GM12878 (cell line): ENCODE results near the gene GNAT3.

ENCODE experiments used
- BMI1 ChIP-seq: fragments of 450-650 bp; IDR thresholded peaks from 2 replicates; pipeline ENCODE4 v1.6.1; 2016; ENCODE audit warnings: mild to moderate bottlenecking, moderate library complexity, borderline replicate concordance
- CTCF ChIP-seq, 3 experiments: IDR thresholded peaks in 2 of 3; conservative IDR thresholded peaks in 1 of 3; 2 replicates each; pipeline ENCODE4 v1.5.1; 2011; ENCODE audit warnings: low read depth in 3 of 3, low read length in 3 of 3, mild to moderate bottlenecking in 3 of 3, control low read depth in 2 of 3, moderate library complexity in 2 of 3, inconsistent platforms in 1 of 3, mixed read lengths in 1 of 3; ENCODE audit not compliant: control insufficient read depth in 2 of 3, insufficient read depth in 1 of 3; ENCODE audit errors: extremely low read depth in 1 of 3
- ESRRA ChIP-seq: IDR thresholded peaks from 2 replicates; pipeline ENCODE4 v1.6.1; 2012; ENCODE audit warnings: mild to moderate bottlenecking, low read length, improper control_type of control experiment
- IRF3 ChIP-seq: fragments of 450-650 bp; IDR thresholded peaks from 2 replicates; pipeline ENCODE4 v1.6.1; 2014; ENCODE audit warnings: mild to moderate bottlenecking
- JUND ChIP-seq: IDR thresholded peaks from 2 replicates; pipeline ENCODE4 v1.6.1; 2012; ENCODE audit warnings: low read depth, mild to moderate bottlenecking, low read length, improper control_type of control experiment, moderate library complexity
- POLR2A ChIP-seq: IDR thresholded peaks from 2 replicates; pipeline ENCODE4 v1.6.1; 2011; ENCODE audit warnings: low read depth, mild to moderate bottlenecking, low read length
- TAF1 ChIP-seq: IDR thresholded peaks from 2 replicates; pipeline ENCODE4 v1.6.1; 2011; ENCODE audit warnings: mild to moderate bottlenecking, low read depth, low read length, borderline replicate concordance
- ZBED1 ChIP-seq: IDR thresholded peaks from 2 replicates; pipeline ENCODE4 v1.6.1; 2016; ENCODE audit warnings: borderline replicate concordance
- ZNF24 ChIP-seq: fragments of 450-650 bp; IDR thresholded peaks from 2 replicates; pipeline ENCODE4 v1.6.1; 2017; ENCODE audit warnings: antibody characterized with exemption, mild to moderate bottlenecking

- TF ChIP-seq JUND (no peak), IRF3 (no peak), POLR2A (no peak), ESRRA (no peak), CTCF (IDR thresholded peaks at IDR 0.05 in 2 of 3, conservative IDR thresholded peaks at IDR 0.05 in 1 of 3; ENCODE audit: control insufficient read depth in 2 of 3, extremely low read depth in 1 of 3, insufficient read depth in 1 of 3, low read depth in 3 of 3, low read length in 3 of 3) (peak; percentile 25 to 53 (median 40); a peak in 4 of 6 replicates), TAF1 (no peak), ZBED1 (no peak), ZNF24 (no peak), BMI1 (no peak)
Observed at GRCh38 chr7:80428161-80429054, 83.5 kb downstream of the GNAT3 start.
